KOPT-K1 (cell line): Measurements from ENCODE around the gene PPP1R37.

Experiments
- H3K27ac ChIP-seq: fragments of 200-600 bp; sonication (generic); 2 replicates; pipeline ENCODE4 v1.5.1; 2016; ENCODE audit warnings: antibody characterized with exemption, mild to moderate bottlenecking, low read depth, low read length; ENCODE audit not compliant: poor library complexity, severe bottlenecking
- H3K36me3 ChIP-seq: fragments of 200-600 bp; sonication (generic); 2 replicates; pipeline ENCODE4 v1.5.1; 2017; ENCODE audit warnings: antibody characterized with exemption, mild to moderate bottlenecking, low read length, moderate library complexity; ENCODE audit not compliant: insufficient read depth
- H3K9me3 ChIP-seq: fragments of 200-600 bp; sonication (generic); 2 replicates; pipeline ENCODE4 v1.5.1; 2017; ENCODE audit warnings: antibody characterized with exemption, low read length, mild to moderate bottlenecking; ENCODE audit not compliant: insufficient read depth, poor library complexity, severe bottlenecking

Gene PPP1R37

DNA sequence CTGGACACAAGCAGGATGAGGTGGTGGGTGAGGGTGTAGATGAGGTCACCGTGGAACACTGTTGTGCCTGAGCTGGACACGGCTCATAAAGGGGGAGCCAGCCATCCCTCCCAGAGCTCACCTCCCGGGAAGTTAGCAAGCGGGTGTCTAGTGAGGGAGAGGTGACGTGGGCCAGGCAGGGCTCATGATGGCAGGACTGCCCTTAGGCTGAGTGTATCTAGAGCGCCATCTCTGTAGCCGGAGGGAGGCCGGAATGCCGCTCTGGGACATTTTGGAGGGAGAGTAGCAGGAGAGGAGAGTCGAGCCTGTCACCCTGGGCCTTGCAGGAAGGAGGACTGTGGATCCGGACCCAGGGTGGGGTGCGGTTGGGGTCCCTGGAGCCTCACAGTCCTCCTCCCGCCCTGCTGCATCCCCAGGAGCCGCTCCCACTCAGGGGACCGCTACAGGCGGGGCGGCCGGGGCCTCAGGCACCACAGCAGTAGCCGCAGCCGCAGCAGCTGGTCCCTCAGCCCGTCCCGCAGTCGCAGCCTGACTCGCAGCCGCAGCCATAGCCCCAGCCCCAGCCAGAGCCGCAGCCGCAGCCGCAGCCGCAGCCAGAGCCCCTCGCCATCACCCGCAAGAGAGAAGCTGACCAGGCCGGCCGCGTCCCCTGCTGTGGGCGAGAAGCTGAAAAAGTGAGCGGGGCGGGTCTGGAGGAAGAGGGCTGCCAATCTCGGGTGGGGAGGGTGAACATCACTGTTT is 25.9 kb upstream of the PPP1R37 start:
- H3K36me3 ChIP-seq = peaks cover 94% of the 10 kb centered on the region
- H3K9me3 ChIP-seq = no peaks in the 10 kb centered on the region
- no peak overlapping the region for H3K27ac ChIP-seq

DNA sequence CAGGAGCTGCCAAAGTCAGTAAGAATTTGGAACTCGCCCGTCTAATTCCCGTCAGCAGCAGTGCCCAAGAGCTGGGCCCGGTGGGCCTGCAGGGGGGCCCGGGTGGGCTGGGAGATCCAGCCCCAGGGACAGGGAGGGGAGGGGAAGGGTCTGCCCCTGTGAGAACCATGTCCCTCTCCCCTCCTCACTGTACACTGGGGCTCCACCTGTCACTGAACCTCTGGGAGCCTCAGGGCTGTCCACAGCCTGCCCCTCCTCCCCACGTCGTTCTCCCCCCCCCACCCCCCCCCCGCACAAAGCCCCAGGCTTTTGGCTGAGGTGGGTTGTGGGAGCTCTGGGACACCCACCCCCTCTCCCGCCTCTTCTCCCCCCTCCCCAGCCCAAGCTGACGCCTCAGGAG is 24.9 kb upstream of the PPP1R37 start:
- Histone ChIP-seq H3K27ac (no peak overlapping the region), H3K36me3 (peaks cover 92% of the 10 kb centered on the region)

DNA sequence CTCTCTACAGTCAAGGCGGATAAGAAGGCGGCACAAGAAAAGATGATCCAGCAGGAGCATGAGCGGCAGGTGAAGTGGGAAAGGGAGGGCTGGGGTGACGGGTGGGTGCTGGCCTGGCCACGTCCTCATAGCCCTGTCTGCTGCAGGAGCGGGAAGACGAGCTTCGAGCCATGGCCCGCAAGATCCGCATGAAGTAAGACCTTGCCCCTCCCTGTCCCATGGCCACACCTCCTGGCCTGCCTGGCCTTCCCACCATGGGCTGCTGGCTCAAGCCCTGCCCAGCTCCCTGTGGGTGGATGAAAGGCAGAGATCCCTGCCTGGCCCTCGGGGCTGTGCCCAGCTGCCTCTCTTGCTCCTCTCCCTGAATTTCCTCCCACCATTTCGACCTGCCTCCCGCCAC is 23.9 kb upstream of the PPP1R37 start:
- Histone ChIP-seq H3K36me3 (peaks cover 82% of the 10 kb centered on the region), H3K9me3 (no peaks in the 10 kb centered on the region), H3K27ac (no peak overlapping the region)

More for the DNA sequence above, 24.9 kb upstream of the PPP1R37 start:
- H3K9me3 ChIP-seq = no peaks in the 10 kb centered on the region

DNA sequence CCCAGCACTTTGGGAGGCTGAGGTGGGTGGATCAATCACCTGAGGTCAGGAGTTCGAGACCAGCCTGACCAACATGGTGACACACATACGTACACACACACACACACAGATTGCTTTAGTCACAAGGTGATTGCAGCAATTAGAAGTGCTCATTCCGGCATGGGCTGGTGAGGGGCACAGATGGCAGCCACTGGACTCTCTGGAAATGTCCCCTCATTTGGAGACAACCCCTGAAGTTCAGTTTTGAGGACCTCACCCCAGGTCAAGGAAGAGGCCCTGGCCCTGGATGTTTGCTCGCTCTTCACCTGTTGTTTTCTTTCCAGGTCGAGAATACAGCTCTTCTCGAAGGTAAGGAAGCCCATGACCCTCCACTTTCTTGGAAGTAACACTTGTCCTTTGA is 22.8 kb upstream of the PPP1R37 start:
- Histone ChIP-seq H3K36me3 (peaks cover 71% of the 10 kb centered on the region), H3K27ac (no peak overlapping the region), H3K9me3 (no peaks in the 10 kb centered on the region)

DNA sequence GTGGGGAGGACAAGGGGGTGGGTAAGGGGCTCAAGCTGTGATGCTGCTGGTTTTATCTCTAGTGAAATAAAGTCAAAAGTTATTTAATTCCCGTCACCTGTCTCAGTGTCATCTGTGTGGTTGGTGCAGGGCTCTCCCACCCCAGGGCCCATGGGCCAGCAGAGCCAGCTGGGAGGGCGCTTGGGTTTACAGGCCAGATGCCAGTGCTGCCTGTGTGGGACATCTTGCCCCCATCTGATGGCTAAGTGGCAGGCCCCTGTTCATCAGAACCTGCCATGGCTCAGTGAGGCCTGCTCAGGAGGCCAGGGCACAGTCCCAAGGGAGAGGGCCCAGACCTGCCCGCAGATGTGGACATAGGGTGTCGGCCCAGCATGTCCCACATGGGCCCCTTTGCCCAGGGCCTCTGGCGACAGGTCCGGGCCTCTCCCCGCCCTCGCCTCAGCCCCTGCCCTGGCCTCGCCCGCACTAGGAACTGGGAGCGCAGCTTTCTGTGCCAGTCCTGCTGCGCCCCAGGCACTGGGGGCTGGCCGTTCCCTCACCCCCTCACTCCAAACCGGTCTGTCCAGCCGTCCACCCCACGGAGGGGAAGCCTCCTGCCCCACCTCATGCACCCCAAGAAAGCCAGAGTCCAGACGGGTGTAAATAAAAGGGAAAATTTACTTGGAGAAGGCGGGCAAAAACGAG is 22.0 kb upstream of the PPP1R37 start:
- Histone ChIP-seq H3K9me3 (no peaks in the 10 kb centered on the region), H3K36me3 (peaks cover 63% of the 10 kb centered on the region), H3K27ac (no peak overlapping the region)

DNA sequence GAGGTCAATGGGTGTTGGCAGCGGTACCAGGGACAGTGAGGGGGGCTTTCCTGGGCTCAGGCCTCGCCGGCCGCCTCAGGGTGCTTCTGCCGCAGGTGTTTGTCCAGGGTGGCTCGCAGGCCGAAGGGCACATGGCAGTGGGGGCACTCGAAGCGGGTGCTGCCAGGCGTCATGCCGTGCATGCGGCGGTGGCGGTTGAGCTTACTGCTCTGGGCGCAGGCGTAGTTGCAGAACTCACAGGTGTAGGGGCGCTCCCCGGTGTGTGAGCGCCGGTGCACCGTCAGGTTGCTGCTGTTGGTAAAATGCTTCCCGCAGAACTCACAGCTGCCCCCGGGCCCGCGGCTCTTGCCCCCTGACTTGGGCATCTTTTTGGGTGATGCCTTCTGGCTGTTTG is 21.4 kb upstream of the PPP1R37 start:
- peaks cover 57% of the 10 kb centered on the region for H3K36me3 ChIP-seq
- H3K9me3 ChIP-seq = no peaks in the 10 kb centered on the region
- no peak overlapping the region for H3K27ac ChIP-seq

DNA sequence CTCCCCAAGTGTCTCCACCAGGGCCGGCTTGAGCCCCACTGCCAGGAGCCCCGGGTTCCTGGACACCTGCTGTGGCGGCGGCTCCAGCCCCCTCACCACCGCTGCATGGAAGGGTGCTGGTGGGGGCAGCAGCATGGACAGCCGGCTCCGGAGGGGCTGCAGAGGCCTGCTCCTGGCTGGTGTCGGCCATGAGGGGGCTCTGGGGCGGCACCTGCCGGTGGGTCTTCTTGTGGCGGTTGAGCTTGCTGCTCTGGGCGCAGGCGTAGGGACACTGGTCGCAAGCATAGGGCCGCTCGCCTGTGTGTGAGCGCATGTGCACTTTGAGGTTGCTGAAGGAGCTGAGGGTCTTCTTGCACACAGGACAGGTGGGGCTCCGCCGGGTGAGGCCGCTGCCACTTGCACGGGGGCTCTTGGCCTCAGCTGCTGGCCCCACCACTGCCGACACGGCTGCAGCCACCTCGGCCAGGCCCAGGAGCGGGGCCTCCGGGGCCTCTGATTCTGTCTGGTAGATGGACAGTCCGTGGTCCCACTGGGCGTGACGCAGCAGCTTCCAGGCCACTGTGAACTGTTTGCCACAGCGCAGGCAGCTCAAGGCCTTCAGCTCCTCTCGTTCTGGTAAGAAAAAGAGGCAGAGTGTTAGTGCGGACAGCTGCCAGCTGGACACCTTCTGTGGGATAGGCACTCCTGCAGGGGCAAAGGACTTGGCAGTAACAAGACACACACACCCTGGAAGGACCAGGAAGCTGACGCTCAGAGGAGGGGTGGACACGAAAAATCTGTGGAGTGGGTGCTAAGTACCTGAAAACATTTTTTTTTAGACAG is 20.8 kb upstream of the PPP1R37 start:
- H3K27ac ChIP-seq = no peak overlapping the region
- peaks cover 51% of the 10 kb centered on the region for H3K36me3 ChIP-seq

DNA sequence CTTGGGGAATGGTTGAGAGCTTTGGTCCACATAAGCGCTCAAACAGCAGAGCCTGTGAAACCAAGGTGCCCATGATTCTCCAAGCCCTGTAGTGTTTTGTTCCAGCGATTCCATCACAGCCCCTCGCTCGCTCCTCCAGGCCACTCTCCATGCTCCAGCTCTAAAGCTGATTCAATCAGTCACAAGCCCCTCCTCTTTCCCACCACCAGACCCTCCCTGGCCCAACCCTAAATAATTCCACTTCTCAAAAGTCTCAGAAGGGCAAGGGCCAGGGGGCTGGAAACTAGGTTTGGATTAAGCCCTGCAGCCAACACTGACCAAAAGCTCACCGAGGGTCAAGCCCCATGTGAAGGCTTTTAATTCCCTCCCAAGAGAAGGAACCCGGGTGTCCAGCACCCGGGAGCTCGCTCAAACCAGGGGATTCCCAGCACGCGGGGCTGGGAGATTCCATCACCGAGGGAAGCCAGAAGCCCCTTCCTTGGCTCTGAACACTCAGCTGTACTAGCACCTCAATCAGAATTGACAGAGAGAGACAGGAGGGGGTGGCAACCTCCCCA is 18.2 kb upstream of the PPP1R37 start:
- Histone ChIP-seq H3K27ac (no peak overlapping the region), H3K9me3 (no peaks in the 10 kb centered on the region), H3K36me3 (peaks cover 25% of the 10 kb centered on the region)

More for the DNA sequence above, 20.8 kb upstream of the PPP1R37 start:
- H3K9me3 ChIP-seq = no peaks in the 10 kb centered on the region

DNA sequence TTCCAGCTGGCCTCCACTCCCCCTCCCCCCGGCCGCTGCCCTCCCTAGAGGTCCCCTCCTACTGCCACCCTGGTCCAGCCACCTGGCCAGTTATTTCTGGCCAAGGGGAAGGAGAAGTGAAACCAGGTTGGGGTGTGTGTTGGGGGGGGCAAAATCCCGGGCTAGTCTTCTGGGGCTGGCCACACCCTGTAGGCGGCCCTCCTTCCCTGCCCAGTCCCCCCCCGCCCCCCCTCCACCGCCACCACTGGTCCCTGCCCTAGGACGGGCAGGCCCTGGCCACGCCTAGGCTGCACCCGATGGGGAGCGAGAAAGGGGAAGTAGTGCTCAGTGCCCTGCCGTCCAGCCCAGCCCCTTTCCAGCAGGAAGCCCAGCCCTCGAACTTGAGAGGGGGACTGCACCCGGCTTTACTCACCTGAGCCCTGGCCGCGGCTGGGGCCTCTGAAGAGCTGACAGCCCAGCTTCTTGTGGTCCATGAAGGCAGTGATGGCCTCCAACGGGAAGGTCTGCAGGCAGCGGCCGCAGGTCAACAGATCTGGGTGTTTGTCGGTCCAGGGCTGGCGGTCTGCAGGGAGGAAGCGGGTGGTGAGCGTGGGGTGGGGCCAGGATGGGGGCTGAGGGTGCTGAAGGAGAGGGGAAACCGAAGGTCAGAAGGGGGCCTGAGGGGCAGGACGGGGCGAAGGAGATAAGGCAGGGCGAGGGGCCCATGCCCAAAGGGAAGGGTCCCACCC is 17.5 kb upstream of the PPP1R37 start:
- no peak overlapping the region for H3K27ac ChIP-seq
- peaks cover 18% of the 10 kb centered on the region for H3K36me3 ChIP-seq
- H3K9me3 ChIP-seq = no peaks in the 10 kb centered on the region

DNA sequence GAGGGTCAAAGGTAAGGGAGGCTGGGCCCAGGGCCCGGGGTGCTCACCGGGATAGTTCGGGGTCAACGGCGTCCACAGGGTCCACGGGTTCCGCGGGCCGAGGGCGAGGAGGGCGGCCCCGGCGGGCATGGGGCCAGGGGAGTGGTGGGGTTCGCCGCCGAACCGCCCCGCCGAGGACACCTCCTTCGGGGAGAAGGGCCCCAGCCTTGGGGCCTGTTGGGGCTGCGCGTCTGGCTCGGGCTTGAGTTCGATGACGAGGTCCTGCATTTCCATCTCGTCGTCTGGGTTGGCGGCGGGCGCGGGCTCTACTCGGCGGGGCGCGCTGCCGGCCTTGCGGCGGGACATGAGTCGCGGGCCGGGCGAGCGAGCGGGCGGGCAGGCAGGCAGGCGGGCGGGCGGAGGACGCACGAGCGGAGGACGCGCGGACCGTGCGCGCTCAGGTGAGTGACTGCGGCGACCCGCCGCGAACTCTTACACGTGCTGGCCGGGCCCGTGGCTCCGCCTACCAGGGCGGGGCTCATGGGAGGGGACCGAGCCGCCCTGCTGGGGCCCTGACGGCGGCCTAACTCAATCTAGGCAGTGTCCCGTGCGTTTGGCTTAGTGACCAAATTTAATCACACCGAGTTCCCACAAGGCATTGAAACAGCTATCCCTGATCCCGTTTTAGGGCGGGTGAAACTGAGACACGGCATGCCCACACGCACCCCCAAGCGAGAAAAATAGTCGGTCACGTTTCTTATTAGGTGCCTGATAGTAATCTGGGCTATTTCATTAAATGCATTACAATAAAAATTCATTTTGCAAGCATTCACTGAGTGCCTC is 16.7 kb upstream of the PPP1R37 start, which contains the start of gene ZNF296:
Gene ZNF296, minus strand, starts transcription at position 450 of the 822 bp plus-strand sequence. Its CDS starts 105 bp downstream, at position 345.
- Histone ChIP-seq H3K27ac (no peak within 1 kb of the TSS), H3K36me3 (peaks cover 11% of the 10 kb centered on the region; the same call in 1 of the 2 replicates), H3K9me3 (no peaks in the 10 kb centered on the region)

DNA sequence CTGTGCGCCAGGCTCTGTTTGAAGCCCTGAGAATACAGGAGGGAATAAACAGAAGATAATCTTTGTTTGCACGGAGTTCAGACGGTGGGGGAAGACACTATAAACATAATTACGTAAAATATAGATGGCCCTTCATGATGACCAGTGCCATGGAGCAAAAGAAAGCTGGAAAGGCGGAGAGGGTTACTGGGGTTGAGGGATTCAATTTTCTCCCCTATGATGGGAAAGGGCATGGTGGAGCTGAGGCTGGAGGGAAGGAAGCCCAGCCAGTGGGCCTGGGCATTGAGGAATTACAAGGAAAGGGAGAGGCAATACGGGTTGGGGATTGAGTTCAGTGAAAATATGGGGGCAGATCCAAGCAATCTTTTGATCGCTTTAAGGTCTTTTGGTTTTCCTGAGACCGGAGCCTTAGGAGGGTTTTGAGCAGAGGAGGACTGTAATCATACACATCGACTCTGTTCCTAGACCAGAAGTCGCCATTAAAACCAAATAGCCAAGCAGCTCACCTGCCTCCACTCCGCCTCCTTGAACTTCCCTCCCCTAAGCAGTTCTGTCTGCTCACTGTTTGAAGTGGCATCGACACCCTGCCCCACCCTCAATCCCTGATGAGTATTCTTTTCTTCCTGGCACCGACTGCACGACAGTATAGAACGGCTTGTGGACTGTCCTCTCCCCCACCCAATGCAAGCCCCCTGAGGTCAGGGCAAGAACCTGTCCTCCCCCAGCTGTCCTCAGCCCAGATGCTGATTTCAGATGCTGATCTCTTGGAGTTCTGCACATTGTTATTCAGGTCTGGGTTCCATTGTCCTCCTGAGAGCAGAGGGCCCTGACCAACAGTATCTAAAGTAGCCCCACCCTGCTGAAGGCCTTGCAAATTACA is 15.9 kb upstream of the PPP1R37 start:
- peaks cover 15% of the 10 kb centered on the region for H3K36me3 ChIP-seq

DNA sequence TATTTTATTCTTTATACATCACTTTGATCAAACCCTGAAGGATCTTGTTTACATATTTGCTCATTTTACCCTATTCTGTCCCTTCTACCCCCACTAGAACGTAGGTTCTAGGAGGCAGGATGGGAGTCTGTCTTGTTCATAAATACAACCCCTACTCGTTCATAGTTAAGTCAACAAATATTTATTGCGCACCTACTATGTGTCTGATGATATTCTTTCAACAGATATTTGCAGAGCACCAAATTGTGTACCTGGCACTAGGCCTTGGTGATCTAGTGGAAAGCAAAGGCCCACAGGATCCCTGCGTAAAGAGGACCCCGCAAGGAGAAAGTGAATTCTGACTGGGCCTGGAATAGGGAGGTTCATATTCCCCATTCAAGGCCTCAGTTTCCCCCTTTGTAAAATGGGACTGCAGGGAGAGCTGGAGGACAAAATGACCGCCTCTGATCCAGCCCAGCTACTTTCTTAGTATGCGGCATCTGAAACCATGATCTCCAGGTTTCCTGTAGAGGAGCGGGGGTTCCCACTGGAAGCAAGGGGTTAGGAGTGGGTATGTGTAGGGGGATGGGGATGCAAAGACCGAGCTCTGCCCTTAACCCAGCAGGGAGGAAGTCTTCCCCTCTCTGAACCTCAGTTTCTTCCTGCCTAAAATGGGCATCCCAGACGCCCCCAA is 14.5 kb upstream of the PPP1R37 start:
- Histone ChIP-seq H3K27ac (peak overlapping the region; percentile 73), H3K9me3 (no peaks in the 10 kb centered on the region), H3K36me3 (peaks cover 12% of the 10 kb centered on the region)

More for the DNA sequence above, 15.9 kb upstream of the PPP1R37 start:
- no peak overlapping the region for H3K27ac ChIP-seq
- H3K9me3 ChIP-seq = no peaks in the 10 kb centered on the region
